H1 (cell line): ENCODE data around the gene ENTREP3. TPM values are rescaled to one million over a fixed set of nuclear protein-coding genes. Genes with fewer than 3 reads are reported as not detected.

Experiments
- CTCF ChIA-PET: fragments of 300-600 bp; sonication (Branson Sonifier 250); formaldehyde crosslinking; loops from one replicate; lab custom pipeline; 2021; ENCODE audit not compliant: partially characterized antibody; lab: Charles Lee
- POLR2A ChIA-PET: fragments of 300-600 bp; sonication (Branson Sonifier 250); formaldehyde crosslinking; loops from one replicate; lab custom pipeline; 2021; ENCODE audit warnings: inconsistent platforms; ENCODE audit not compliant: partially characterized antibody; lab: Charles Lee
- DNase-seq, 2 experiments: peaks; one replicate each; pipeline versions ENCODE4 v3.0.0 to v3.0.0-alpha.2; 2010 to 2022; ENCODE audit warnings: low spot score in 2 of 2, low read depth in 1 of 2, mixed read lengths in 1 of 2
- FAIRE-seq: peaks from 2 replicates; lab custom pipeline; 2011; peaks lifted over from hg19 to GRCh38; lab: Jason Lieb, UNC
- H2AFZ ChIP-seq: 2 replicates; pipeline ENCODE4 v1.8.1; 2012; ENCODE audit warnings: low read length, inconsistent platforms
- H2AK5ac ChIP-seq: 2 replicates; pipeline ENCODE4 v1.6.1; 2013; ENCODE audit warnings: low read depth, low read length
- H2BK120ac ChIP-seq: replicated peaks from 2 replicates; pipeline ENCODE3; 2013; ENCODE audit warnings: low read depth, low read length, inconsistent platforms
- H2BK12ac ChIP-seq: 2 replicates; pipeline ENCODE4 v1.6.1; 2013; ENCODE audit warnings: low read depth, low read length
- H2BK15ac ChIP-seq: 2 replicates; pipeline ENCODE4 v1.6.1; 2013; ENCODE audit warnings: low read length
- H2BK20ac ChIP-seq: 2 replicates; pipeline ENCODE4 v1.6.1; 2013; ENCODE audit warnings: low read length
- H2BK5ac ChIP-seq: 2 replicates; pipeline ENCODE4 v1.6.1; 2013; ENCODE audit warnings: low read depth, low read length
- H3K14ac ChIP-seq: 2 replicates; pipeline ENCODE4 v1.6.1; 2013; ENCODE audit warnings: inconsistent platforms; ENCODE audit not compliant: insufficient read length
- H3K18ac ChIP-seq: 2 replicates; pipeline ENCODE4 v1.6.1; 2013; ENCODE audit warnings: low read length; ENCODE audit errors: extremely low read depth
- H3K23ac ChIP-seq: 2 replicates; pipeline ENCODE4 v1.6.1; 2013; ENCODE audit warnings: inconsistent platforms; ENCODE audit not compliant: insufficient read length
- H3K23me2 ChIP-seq: 2 replicates; pipeline ENCODE4 v1.6.1; 2013; ENCODE audit warnings: low read depth, low read length
- H3K27ac ChIP-seq: 2 replicates; pipeline ENCODE4 v1.6.1; 2011; ENCODE audit warnings: low read depth, low read length, inconsistent platforms
- H3K27me3 ChIP-seq, 4 experiments: replicated peaks in 1 of 4; 1 replicate in 1 of 4; 2 replicates in 3 of 4; pipeline versions ENCODE4 v1.6.1 to v1.8.1; 2011 to 2013; ENCODE audit warnings: low read length in 3 of 4, mild to moderate bottlenecking in 3 of 4, inconsistent platforms in 2 of 4, mixed read lengths in 2 of 4, moderate library complexity in 1 of 4; ENCODE audit not compliant: control insufficient read depth in 3 of 4, insufficient read depth in 3 of 4; ENCODE audit errors: extremely low read depth in 1 of 4
- H3K36me3 ChIP-seq, 4 experiments: 2 replicates each; pipeline versions ENCODE4 v1.6.1 to v1.8.1; 2011 to 2013; ENCODE audit warnings: mild to moderate bottlenecking in 4 of 4, low read length in 3 of 4, moderate library complexity in 2 of 4, control low read depth in 1 of 4, inconsistent platforms in 1 of 4; ENCODE audit not compliant: insufficient read depth in 4 of 4, control insufficient read depth in 2 of 4
- H3K4ac ChIP-seq: replicated peaks from 2 replicates; pipeline ENCODE3; 2013; ENCODE audit warnings: low read length, low read depth, mixed read lengths, inconsistent platforms; ENCODE audit not compliant: insufficient read length
- H3K4me1 ChIP-seq, 4 experiments: replicated peaks in 1 of 4; 1 replicate in 1 of 4; 2 replicates in 3 of 4; pipeline versions ENCODE4 v1.6.1 to v1.8.1; 2011 to 2013; ENCODE audit warnings: low read length in 3 of 4, inconsistent platforms in 2 of 4, mixed read lengths in 1 of 4; ENCODE audit not compliant: insufficient read depth in 4 of 4, control insufficient read depth in 3 of 4
- H3K4me2 ChIP-seq, 2 experiments: 2 replicates each; pipeline versions ENCODE4 v1.6.1 to v1.8.1; 2011 to 2013; ENCODE audit warnings: low read depth in 2 of 2, low read length in 2 of 2, control low read depth in 1 of 2, inconsistent platforms in 1 of 2, mild to moderate bottlenecking in 1 of 2; ENCODE audit not compliant: insufficient read depth in 1 of 2
- H3K4me3 ChIP-seq, 4 experiments: fragments of 200-600, 300-600 bp in 1 of 4; sonication (generic), shearing (Covaris generic), sonication (Bioruptor Twin) in 1 of 4; 2 replicates each; pipeline versions ENCODE4 v1.5.1 to v1.8.1; 2011 to 2016; ENCODE audit warnings: low read length in 4 of 4, low read depth in 3 of 4, control low read depth in 2 of 4, inconsistent platforms in 2 of 4, mild to moderate bottlenecking in 2 of 4, mixed read lengths in 1 of 4, moderate library complexity in 1 of 4; ENCODE audit not compliant: insufficient read depth in 2 of 4; ENCODE audit errors: extremely low read depth in 1 of 4
- H3K56ac ChIP-seq: replicated peaks from 2 replicates; pipeline ENCODE3; 2013; ENCODE audit warnings: low read depth, mild to moderate bottlenecking, mixed read lengths, low read length, inconsistent platforms; ENCODE audit not compliant: insufficient read length
- H3K79me1 ChIP-seq: 2 replicates; pipeline ENCODE4 v1.6.1; 2013; ENCODE audit warnings: low read depth, low read length, control low read depth
- H3K79me2 ChIP-seq, 2 experiments: 2 replicates each; pipeline versions ENCODE4 v1.6.1 to v1.8.1; 2012 to 2013; ENCODE audit warnings: low read length in 2 of 2, mild to moderate bottlenecking in 2 of 2, inconsistent platforms in 1 of 2; ENCODE audit not compliant: insufficient read depth in 2 of 2, control insufficient read depth in 1 of 2
- H3K9ac ChIP-seq, 4 experiments: replicated peaks in 1 of 4; 1 replicate in 1 of 4; 2 replicates in 3 of 4; pipeline versions ENCODE4 v1.6.1 to v1.8.1; 2011 to 2013; ENCODE audit warnings: low read depth in 3 of 4, low read length in 3 of 4, control low read depth in 2 of 4, mild to moderate bottlenecking in 2 of 4, moderate library complexity in 2 of 4, inconsistent platforms in 1 of 4; ENCODE audit errors: extremely low read depth in 1 of 4
- H3K9me3 ChIP-seq, 2 experiments: 2 replicates each; pipeline versions ENCODE4 v1.6.1 to v1.8.1; 2012 to 2013; ENCODE audit warnings: mild to moderate bottlenecking in 2 of 2, moderate library complexity in 2 of 2, control low read depth in 1 of 2, inconsistent platforms in 1 of 2, low read depth in 1 of 2, low read length in 1 of 2, mixed read lengths in 1 of 2; ENCODE audit not compliant: insufficient read depth in 2 of 2
- H4K20me1 ChIP-seq, 2 experiments: replicated peaks in 1 of 2; 2 replicates each; pipeline versions ENCODE3 to v1.8.1; 2011 to 2013; ENCODE audit warnings: inconsistent platforms in 2 of 2, low read length in 2 of 2, mild to moderate bottlenecking in 1 of 2; ENCODE audit not compliant: insufficient read depth in 2 of 2, control insufficient read depth in 1 of 2
- H4K5ac ChIP-seq: 2 replicates; pipeline ENCODE4 v1.6.1; 2013; ENCODE audit warnings: low read length, low read depth, mixed read lengths, inconsistent platforms; ENCODE audit not compliant: insufficient read length
- H4K8ac ChIP-seq: 2 replicates; pipeline ENCODE4 v1.8.0; 2013; ENCODE audit warnings: mild to moderate bottlenecking, moderate library complexity, low read length, inconsistent platforms; ENCODE audit not compliant: insufficient read depth; ENCODE audit errors: extremely low read depth
- H4K91ac ChIP-seq: replicated peaks from 2 replicates; pipeline ENCODE3; 2013; ENCODE audit warnings: low read length, mixed read lengths, inconsistent platforms; ENCODE audit not compliant: insufficient read length
- ASH2L ChIP-seq: fragments of 200-600, 300-600 bp; sonication (generic); IDR thresholded peaks from one replicate; pipeline ENCODE4 v1.7.1; 2017; ENCODE audit warnings: low read length
- BCL11A ChIP-seq, 2 experiments: IDR thresholded peaks; one replicate each; pipeline ENCODE4 v1.6.1; 2011; ENCODE audit warnings: low read depth in 2 of 2, low read length in 2 of 2, mild to moderate bottlenecking in 2 of 2
- CBX8 ChIP-seq: fragments of 300-800, 300-1000 bp; sonication (generic); IDR thresholded peaks from 2 replicates; pipeline ENCODE4 v1.7.1; 2016; ENCODE audit warnings: low read depth, low read length, borderline replicate concordance
- CHD2 ChIP-seq: IDR thresholded peaks from 2 replicates; pipeline ENCODE4 v1.6.1; 2012; ENCODE audit warnings: low read length, improper control_type of control experiment
- E2F6 ChIP-seq: IDR thresholded peaks from 2 replicates; pipeline ENCODE4 v1.6.1; 2012; ENCODE audit warnings: inconsistent platforms
- EZH2 ChIP-seq: fragments of 200-600 bp; sonication (generic); IDR thresholded peaks from 2 replicates; pipeline ENCODE4 v1.7.1; 2012; ENCODE audit warnings: low read depth, mild to moderate bottlenecking, moderate library complexity, low read length, inconsistent platforms; ENCODE audit not compliant: severe bottlenecking
- JUN ChIP-seq: IDR thresholded peaks from 2 replicates; pipeline ENCODE4 v1.6.1; 2011; ENCODE audit warnings: low read depth, mild to moderate bottlenecking, improper control_type of control experiment, low read length
- KDM4A ChIP-seq: IDR thresholded peaks from one replicate; pipeline ENCODE4 v1.7.1; 2012; ENCODE audit warnings: low read depth, mild to moderate bottlenecking, moderate library complexity, low read length, inconsistent platforms; ENCODE audit not compliant: severe bottlenecking
- NRF1 ChIP-seq: IDR thresholded peaks from 2 replicates; pipeline ENCODE4 v1.6.1; 2011; ENCODE audit warnings: mild to moderate bottlenecking, low read depth, low read length, improper control_type of control experiment
- POLR2AphosphoS5 ChIP-seq: IDR thresholded peaks from 2 replicates; pipeline ENCODE4 v1.6.1; 2011; ENCODE audit warnings: low read depth, low read length
- RBBP5 ChIP-seq: IDR thresholded peaks from 2 replicates; pipeline ENCODE4 v1.7.1; 2012; ENCODE audit warnings: low read depth, mild to moderate bottlenecking, inconsistent platforms, low read length, moderate library complexity, borderline replicate concordance
- SRF ChIP-seq: IDR thresholded peaks from 2 replicates; pipeline ENCODE4 v1.6.1; 2011; ENCODE audit warnings: mild to moderate bottlenecking, low read depth, low read length, moderate library complexity
- TCF12 ChIP-seq: IDR thresholded peaks from 2 replicates; pipeline ENCODE4 v1.6.1; 2011; ENCODE audit warnings: low read depth, mild to moderate bottlenecking, low read length
- ZNF274 ChIP-seq: IDR thresholded peaks from 2 replicates; pipeline ENCODE4 v1.7.0; 2012; ENCODE audit warnings: low read length, borderline replicate concordance; ENCODE audit errors: extremely low read depth
- WGBS, 2 experiments: shearing (Covaris generic) in 1 of 2; methylation state at CpG; one replicate each; pipeline versions ENCODE4 v1.1.6 to v1.1.7; 2013 to 2015; ENCODE audit warnings: low lambda C conversion rate in 2 of 2, mixed read lengths in 2 of 2, inconsistent platforms in 1 of 2, low coverage in 1 of 2, missing lambda C conversion rate in 1 of 2; ENCODE audit not compliant: insufficient replicate concordance in 2 of 2, insufficient coverage in 1 of 2, insufficient read length in 1 of 2; ENCODE audit errors: extremely low coverage in 1 of 2, missing lambda C conversion rate in 1 of 2; 5-methylcytosine and 5-hydroxymethylcytosine counted together
- polyA plus RNA-seq, 7 experiments: library from polyadenylated mRNA; depleted of rRNA in 3 of 7; stranded (reverse) in 5 of 7; unstranded in 2 of 7; fragments of >200 nt in 5 of 7; fragments of 200-250 nt in 2 of 7; gene quantifications; 1 replicate in 5 of 7; 2 replicates in 1 of 7; 4 replicates in 1 of 7; pipeline versions ENCODE4 v1.2.1 to v1.2.3, GENCODE V29; 2011 to 2013; ENCODE audit warnings: missing spikeins in 2 of 7, mixed read lengths in 2 of 7
- total RNA-seq: library from RNA; stranded (reverse); fragmentation: NEBNext Ultra II Directional; extraction: Animal tissue kit (Norgen Biotek cat#: 25700); gene quantifications from 2 replicates; pipeline ENCODE4 v1.2.1, GENCODE V29; 2021

Gene ENTREP3
- total and polyA plus RNA-seq, 2 of the 8 experiments (the other 6 are each of a cell fraction or from before 2014, with no cell fraction given): 22.8 to 52.2 TPM

GRCh38 chr1:155198547-155198906 lies 56.8 kb downstream of the ENTREP3 start:
- H2BK15ac ChIP-seq: no peak overlapping the region
- ChIA-PET CTCF (interaction anchor here (1.2 to 2.5 kb wide), 2 partner anchors 8 to 23 kb away, joined by 3 to 20 read pairs; partner anchors contain the start of gene THBS3), POLR2A (interaction anchor here (8.7 to 19.4 kb wide), 3 partner anchors 9 to 25 kb away, joined by 235 to 512 read pairs (median 313); partner anchors contain the start of genes KRTCAP2, MTX1, THBS3 and TRIM46)
- H3K4me1 ChIP-seq: peaks cover 6 to 23% (median 19%) of the 10 kb centered on the region in 4 experiments
- no peak overlapping the region for H2BK20ac ChIP-seq
- no peak overlapping the region for H4K91ac ChIP-seq
- H3K14ac ChIP-seq: no peak overlapping the region
- 96% methylated on average over 3 of the region's 3 CpGs; no CpG with 5 or more reads in 1 of the 2 experiments for WGBS, 2 experiments
- H2BK5ac ChIP-seq: no peak overlapping the region
- no peak overlapping the region for H3K4me2 ChIP-seq
- peaks cover 6 to 34% of the 10 kb centered on the region in 2 experiments; a peak in 3 of 4 replicates for H3K79me2 ChIP-seq
- H3K56ac ChIP-seq: no peak overlapping the region
- no peak for DNase-seq
- H4K20me1 ChIP-seq: peaks cover 21 to 48% of the 10 kb centered on the region in 2 experiments
- H3K36me3 ChIP-seq: peaks cover 46 to 73% (median 62%) of the 10 kb centered on the region in 4 experiments
- no peaks in the 10 kb centered on the region; a peak in 1 of 7 replicates for H3K27me3 ChIP-seq
- H2AK5ac ChIP-seq: no peak overlapping the region
- H4K8ac ChIP-seq: no peak overlapping the region
- H2BK120ac ChIP-seq: no peak overlapping the region
- H3K9me3 ChIP-seq: no peaks in the 10 kb centered on the region
- no peak overlapping the region for H3K18ac ChIP-seq
- no peak for FAIRE-seq
- H3K23me2 ChIP-seq: peaks cover 20% of the 10 kb centered on the region
- H3K4me3 ChIP-seq: no peak overlapping the region
- H2BK12ac ChIP-seq: no peak overlapping the region; the same call in 1 of the 2 replicates
- no peak overlapping the region for H3K27ac ChIP-seq
- no peak overlapping the region; a peak in 1 of 7 replicates for H3K9ac ChIP-seq
- no peak overlapping the region for H2AFZ ChIP-seq
- H3K79me1 ChIP-seq: peaks cover 22% of the 10 kb centered on the region
- no peak overlapping the region for H3K4ac ChIP-seq
- no peak overlapping the region for H3K23ac ChIP-seq
- H4K5ac ChIP-seq: no peak overlapping the region
- TF ChIP-seq SRF: no peak
- no peak for TF ChIP-seq JUN
- no peak for TF ChIP-seq ASH2L
- no peak for TF ChIP-seq ZNF274
- no peak for TF ChIP-seq CHD2
- no peak for TF ChIP-seq RBBP5
- no peak for TF ChIP-seq KDM4A
- no peak for TF ChIP-seq TCF12
- no peak for TF ChIP-seq CBX8
- no peak for TF ChIP-seq EZH2
- no peak for TF ChIP-seq E2F6
- no peak for TF ChIP-seq BCL11A (IDR thresholded peaks at IDR 0.05; ENCODE audit: low read depth in 2 of 2, low read length in 2 of 2)
- no peak for TF ChIP-seq NRF1
- no peak for TF ChIP-seq POLR2AphosphoS5
